SK-N-MC (cell line): ENCODE measurements around the gene PAX5.

Experiments
- EZH2 ChIP-seq: fragments of 200-600 bp; sonication (generic); IDR thresholded peaks from one replicate; pipeline ENCODE4 v1.6.1; 2017; ENCODE audit warnings: antibody characterized with exemption
- FOXP2 ChIP-seq: optimal IDR thresholded peaks from 2 replicates; pipeline ENCODE3; 2011; ENCODE audit warnings: mild to moderate bottlenecking, moderate library complexity; ENCODE audit not compliant: insufficient read depth; ENCODE audit errors: extremely low read length, control extremely low read depth
- POLR2AphosphoS5 ChIP-seq: IDR thresholded peaks from 2 replicates; pipeline ENCODE4 v1.6.1; 2012; ENCODE audit warnings: mild to moderate bottlenecking, low read depth, low read length, borderline replicate concordance

DNA sequence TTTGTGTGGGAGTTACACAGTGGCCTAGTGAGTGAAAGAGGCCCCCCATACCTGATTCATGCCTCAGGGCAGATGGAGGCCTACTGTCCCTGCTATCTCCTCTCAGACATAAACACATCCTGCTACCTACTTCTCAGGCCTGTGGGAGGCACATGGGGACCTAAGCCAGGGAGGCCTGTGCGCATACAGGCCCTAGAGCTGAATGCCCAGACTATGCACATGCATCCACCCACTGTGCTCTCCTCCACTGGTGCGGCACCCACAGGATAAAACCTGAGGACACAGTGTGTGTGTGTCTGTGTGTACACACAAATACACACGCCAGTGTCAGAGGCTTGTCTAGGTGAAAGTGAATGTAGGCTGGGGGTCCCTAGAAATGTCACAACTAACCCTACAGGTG, 1.4 kb downstream of the PAX5 start:
- TF ChIP-seq EZH2 (no peak), POLR2AphosphoS5 (no peak), FOXP2 (no peak)
